ENCODE data around the gene KBTBD13. TPM values are rescaled to one million over a fixed set of nuclear protein-coding genes. Genes with fewer than 3 reads are reported as not detected.

The KBTBD13 gene
- total RNA-seq, 3 donors from 2014 or later = 0.09 TPM; not detected in 2

DNA sequence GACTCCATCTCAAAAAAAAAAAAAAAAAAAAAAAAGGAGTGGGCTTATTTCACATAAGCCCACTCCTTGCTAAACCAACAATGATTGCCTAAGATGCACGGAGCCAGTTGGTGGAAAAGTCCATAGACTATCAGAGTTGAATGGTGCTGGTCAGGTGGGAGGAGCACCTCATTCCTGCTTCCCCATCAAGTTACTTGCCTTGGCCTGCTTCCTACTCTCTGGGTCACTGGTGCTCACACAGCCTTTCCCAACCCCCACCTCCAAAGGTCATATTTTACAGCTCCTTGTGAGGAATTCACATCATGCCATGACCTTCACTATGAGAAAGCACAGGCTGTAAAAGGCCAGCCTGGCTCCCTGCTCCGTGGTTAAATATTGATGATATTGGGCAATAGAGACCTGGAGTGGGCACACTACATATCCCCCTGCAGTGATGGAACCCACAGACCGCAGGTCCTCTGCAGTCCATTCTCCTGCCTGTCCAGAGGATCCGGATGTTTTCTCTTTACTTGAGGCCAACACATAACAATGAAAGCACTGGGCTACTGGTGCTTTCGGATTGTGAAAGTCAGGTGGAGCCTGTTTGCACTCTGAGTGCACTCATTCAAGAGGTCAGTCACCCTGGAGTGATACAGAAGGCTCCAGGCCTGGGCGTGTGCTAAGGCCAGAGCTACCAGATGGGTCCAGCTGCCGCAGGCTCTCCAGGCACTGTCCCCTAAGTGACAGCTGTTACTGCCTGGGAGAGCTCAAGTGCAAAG, 31.6 kb upstream of the KBTBD13 start, which contains the start of gene SLC51B:
Gene SLC51B (plus strand): TSS at position 664 of the 758 bp plus-strand sequence. CDS start 4,618 bp downstream, outside the sequence.
- ATAC-seq (peak; percentile 82), DNase-seq (peak; percentile 74 to 88 (median 80))
- peaks cover 30% of the 10 kb centered on the region for H3K4me1 ChIP-seq (ENCODE audit: low read depth)
- TF ChIP-seq, protein P1, sequence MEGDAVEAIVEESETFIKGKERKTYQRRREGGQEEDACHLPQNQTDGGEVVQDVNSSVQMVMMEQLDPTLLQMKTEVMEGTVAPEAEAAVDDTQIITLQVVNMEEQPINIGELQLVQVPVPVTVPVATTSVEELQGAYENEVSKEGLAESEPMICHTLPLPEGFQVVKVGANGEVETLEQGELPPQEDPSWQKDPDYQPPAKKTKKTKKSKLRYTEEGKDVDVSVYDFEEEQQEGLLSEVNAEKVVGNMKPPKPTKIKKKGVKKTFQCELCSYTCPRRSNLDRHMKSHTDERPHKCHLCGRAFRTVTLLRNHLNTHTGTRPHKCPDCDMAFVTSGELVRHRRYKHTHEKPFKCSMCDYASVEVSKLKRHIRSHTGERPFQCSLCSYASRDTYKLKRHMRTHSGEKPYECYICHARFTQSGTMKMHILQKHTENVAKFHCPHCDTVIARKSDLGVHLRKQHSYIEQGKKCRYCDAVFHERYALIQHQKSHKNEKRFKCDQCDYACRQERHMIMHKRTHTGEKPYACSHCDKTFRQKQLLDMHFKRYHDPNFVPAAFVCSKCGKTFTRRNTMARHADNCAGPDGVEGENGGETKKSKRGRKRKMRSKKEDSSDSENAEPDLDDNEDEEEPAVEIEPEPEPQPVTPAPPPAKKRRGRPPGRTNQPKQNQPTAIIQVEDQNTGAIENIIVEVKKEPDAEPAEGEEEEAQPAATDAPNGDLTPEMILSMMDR (IDR thresholded peaks at IDR 0.05) = no peak
- H3K4me3 ChIP-seq = no peak within 1 kb of the TSS
- intact Hi-C loops (cut with DNase I, micrococcal nuclease) = no loop called here
- H3K9me3 ChIP-seq = no peaks in the 10 kb centered on the region
- H3K36me3 ChIP-seq (ENCODE audit: low read depth) = no peaks in the 10 kb centered on the region

DNA sequence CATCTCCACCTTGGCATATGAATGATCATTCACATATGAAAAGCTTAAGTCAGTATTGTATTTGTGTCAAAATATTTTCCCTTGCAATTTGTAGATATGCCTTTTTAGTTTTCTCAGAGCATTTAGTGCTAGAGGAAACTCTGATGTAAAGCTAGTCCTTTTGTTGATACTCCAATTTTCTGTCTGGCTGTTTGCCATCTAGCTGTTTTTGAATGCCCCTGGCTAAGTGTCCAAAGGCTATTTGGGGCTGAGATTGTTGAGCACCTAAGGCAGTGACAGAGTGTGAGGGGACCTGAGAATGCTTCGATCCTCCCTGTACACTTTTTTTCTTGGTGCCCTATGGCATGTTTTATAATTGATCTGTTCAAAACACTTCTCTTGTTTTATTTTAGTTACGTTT, 28.3 kb upstream of the KBTBD13 start:
- TF ChIP-seq, protein P1 (IDR thresholded peaks at IDR 0.05) = no peak
- intact Hi-C loops (cut with DNase I, micrococcal nuclease) = no loop called here
- no peak overlapping the region for H3K4me3 ChIP-seq

DNA sequence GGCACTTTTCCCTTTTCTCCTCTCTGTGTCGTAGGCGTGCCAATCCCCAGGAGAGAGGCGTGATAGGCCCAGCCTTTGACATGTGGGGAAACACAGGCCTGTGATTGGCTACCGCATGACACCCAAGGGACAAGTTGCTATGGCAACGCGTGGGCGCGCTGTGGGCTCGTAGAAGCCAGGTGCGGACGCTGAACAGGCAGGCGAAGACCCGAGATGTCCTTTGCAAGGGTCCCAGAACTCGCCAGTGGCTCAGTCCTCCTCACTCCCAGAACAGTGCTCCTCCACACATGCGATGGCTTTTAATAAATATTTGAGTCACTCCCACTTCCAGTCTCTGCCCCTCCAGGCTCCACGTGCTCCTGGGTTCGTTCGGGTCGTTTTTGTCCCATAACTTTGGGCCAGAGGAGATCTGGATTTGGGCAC, 27.1 kb upstream of the KBTBD13 start:
- Histone ChIP-seq H3K9me3 (no peaks in the 10 kb centered on the region), H3K4me1 (ENCODE audit: low read depth) (peaks cover 18% of the 10 kb centered on the region), H3K36me3 (ENCODE audit: low read depth) (no peaks in the 10 kb centered on the region), H3K4me3 (no peak overlapping the region)
- ATAC-seq (peak; percentile 76), DNase-seq (peak; percentile 86 to 93 (median 91))
- TF ChIP-seq, protein P1 (IDR thresholded peaks at IDR 0.05) = no peak
- intact Hi-C loops (cut with DNase I, micrococcal nuclease) = no loop called here

More for the DNA sequence above, 28.3 kb upstream of the KBTBD13 start:
- Histone ChIP-seq H3K9me3 (no peaks in the 10 kb centered on the region), H3K36me3 (ENCODE audit: low read depth) (no peaks in the 10 kb centered on the region), H3K4me1 (ENCODE audit: low read depth) (peaks cover 23% of the 10 kb centered on the region)
- ATAC-seq (no peak), DNase-seq (no peak)

DNA sequence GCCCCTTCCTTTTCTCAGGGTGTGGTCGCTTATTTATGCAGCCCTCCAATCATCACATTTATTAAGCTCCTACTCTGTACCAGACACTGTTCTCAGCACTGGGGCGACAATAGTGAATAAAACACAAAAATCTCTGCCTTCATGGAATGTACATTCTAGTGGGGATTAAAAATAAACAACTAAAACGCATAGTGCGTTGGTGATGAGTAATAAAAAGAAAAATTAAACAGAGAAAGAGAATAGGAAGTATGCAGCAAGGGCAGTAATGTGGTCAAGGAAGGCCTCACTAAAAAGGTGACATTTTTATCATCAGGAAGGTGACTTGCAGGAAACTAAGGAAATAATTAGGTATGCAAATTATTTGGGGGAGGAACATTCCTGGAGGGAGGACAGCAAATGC, 26.3 kb upstream of the KBTBD13 start:
- ATAC-seq (no peak), DNase-seq (no peak)
- intact Hi-C loops (cut with DNase I, micrococcal nuclease) = no loop called here
- Histone ChIP-seq H3K4me1 (ENCODE audit: low read depth) (peaks cover 23% of the 10 kb centered on the region), H3K4me3 (no peak overlapping the region), H3K9me3 (no peaks in the 10 kb centered on the region), H3K36me3 (ENCODE audit: low read depth) (no peaks in the 10 kb centered on the region)
- TF ChIP-seq, protein P1 (IDR thresholded peaks at IDR 0.05) = no peak

DNA sequence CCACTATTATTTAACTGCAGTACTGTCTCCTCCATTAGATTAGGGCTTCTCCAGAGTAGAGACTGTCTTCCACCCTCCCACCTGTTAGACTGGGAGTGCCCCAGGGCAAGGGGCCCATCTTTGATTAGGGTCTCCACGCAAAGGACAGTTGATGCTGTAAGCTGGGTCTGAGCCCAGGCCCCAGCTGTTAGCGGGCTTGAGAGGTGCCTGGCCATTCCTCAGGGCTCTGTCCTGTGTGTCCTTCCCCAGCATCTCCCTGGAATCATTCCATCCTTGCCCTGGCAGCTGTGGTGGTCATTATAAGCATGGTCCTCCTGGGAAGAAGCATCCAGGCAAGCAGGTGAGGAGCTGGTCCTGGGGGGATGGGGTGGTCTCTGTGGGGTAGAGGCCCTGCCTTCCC, 25.3 kb upstream of the KBTBD13 start:
- ATAC-seq (no peak), DNase-seq (no peak)
- Histone ChIP-seq H3K4me3 (no peak overlapping the region), H3K4me1 (ENCODE audit: low read depth) (peaks cover 28% of the 10 kb centered on the region), H3K36me3 (ENCODE audit: low read depth) (no peaks in the 10 kb centered on the region), H3K9me3 (no peaks in the 10 kb centered on the region)
- intact Hi-C loops (cut with DNase I, micrococcal nuclease) = no loop called here
- TF ChIP-seq, protein P1 (IDR thresholded peaks at IDR 0.05) = no peak
